Cerebellar cortex (tissue), 1 donor: Measurements from ENCODE around the gene PRDM16.
A peak's percentile ranks its signal among the peaks of the same experiment; 100 is the strongest.

Experiments
- DNase-seq: peaks from one replicate; pipeline ENCODE4 v3.0.0-alpha.2; 2015; ENCODE audit warnings: low spot score

The PRDM16 gene

GRCh38 chr1:3339856-3340255 lies 270.9 kb downstream of the PRDM16 start:
- no peak for DNase-seq

- DNase-seq: no peak
Observed at GRCh38 chr1:3340548-3341235, 271.7 kb downstream of the PRDM16 start.

GRCh38 chr1:3341236-3341994 lies 272.4 kb downstream of the PRDM16 start:
- no peak for DNase-seq

DNA sequence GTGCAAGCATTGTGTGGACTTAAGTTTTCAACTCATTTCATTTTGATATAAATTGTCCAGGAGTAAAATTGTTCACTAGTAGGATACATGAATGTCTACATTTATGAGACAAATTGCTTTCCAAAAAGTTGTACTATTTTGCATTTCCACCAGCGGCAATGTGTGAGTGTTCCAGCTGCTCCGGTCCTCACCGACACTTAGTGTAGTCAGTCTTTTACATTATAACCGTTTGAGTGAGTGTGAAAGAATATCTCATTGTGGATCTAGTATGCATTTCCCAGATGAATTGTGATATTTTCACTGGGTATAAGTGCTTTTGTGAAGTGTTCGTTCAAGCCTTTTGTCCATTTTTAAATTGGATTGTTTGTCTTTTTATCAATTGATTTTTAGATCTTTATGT lies 274.0 kb downstream of the PRDM16 start:
- DNase-seq: no peak

DNA sequence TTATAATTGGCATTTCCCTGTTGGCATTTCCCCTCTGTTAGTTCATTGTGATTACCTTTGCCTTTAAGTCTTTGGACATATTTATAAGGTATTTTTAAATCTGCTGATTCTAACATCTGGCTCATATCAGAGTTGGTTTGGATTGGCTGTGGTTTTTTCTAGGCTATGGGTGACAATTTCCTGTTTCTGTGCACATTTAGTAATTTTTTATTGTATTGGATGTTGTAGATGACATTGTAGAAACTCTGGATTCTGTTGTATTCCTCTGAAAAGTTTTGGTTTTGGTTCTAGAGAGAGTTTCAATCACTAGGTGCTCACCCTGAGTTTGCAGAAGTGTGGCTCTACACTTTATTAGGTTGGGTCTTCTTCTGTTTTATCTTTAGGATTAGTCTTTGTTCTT lies 275.4 kb downstream of the PRDM16 start:
- DNase-seq: no peak

- no peak for DNase-seq
Observed at GRCh38 chr1:3345792-3346191, 276.8 kb downstream of the PRDM16 start.

DNA sequence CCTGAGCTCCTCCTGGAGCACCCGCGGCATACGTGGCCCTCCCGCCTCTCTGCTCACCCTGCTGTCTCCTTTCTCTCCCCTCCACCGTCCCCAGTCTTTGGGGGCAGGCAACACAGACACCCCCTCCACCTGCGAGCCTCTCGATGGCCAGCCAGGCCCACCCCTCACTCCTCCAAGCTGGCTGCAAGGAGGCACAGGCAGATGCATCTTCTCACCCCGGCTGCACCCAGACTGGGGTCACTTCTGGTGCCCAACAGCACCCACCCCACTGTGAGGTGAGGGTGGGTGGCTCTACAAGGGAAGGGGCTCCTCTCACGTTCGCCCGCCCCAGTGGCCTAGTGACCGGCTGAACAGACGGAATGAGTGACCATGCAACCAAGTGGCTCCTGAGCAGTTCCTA lies 277.5 kb downstream of the PRDM16 start:
- no peak for DNase-seq

DNA sequence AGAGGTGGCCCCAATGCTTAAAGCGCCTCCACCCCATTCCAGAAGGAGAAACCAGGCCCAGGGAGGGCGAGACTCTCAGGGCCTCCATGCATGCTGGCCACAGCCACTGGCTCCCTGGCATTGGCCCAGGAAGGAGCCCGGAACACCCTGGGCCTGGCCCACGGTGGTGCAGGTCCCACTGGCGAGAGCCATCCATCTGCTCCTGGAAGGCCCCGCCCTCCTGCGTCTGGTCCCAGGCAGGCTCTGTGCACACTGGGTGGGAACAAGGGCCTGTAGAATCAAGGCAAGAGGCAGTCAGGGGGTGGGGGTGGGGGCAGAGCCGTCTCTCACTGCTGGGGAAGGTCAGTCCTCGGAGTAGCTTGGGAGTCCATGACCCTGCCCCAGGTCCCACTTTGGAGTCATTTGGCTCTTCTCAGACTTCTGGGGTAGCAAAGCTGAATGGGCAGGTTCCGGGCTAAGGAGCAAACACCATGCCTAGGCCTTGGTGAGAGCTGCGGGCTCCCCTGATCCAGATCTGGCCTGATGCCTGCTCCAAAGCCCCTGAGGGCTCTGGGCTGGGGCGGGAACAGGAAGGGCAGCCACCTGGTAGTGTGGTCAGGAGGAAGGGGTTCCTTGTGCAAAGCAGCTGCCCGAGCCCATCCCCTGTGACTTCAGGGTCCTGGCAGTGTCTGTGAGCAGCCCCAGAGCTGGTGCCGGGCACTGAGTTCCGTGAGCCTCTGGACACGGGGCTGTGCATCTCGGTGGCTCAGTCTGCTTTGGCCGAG lies 278.4 kb downstream of the PRDM16 start:
- DNase-seq: no peak

- peak; percentile 22 for DNase-seq
Observed at GRCh38 chr1:3348196-3348865, 279.3 kb downstream of the PRDM16 start.

DNA sequence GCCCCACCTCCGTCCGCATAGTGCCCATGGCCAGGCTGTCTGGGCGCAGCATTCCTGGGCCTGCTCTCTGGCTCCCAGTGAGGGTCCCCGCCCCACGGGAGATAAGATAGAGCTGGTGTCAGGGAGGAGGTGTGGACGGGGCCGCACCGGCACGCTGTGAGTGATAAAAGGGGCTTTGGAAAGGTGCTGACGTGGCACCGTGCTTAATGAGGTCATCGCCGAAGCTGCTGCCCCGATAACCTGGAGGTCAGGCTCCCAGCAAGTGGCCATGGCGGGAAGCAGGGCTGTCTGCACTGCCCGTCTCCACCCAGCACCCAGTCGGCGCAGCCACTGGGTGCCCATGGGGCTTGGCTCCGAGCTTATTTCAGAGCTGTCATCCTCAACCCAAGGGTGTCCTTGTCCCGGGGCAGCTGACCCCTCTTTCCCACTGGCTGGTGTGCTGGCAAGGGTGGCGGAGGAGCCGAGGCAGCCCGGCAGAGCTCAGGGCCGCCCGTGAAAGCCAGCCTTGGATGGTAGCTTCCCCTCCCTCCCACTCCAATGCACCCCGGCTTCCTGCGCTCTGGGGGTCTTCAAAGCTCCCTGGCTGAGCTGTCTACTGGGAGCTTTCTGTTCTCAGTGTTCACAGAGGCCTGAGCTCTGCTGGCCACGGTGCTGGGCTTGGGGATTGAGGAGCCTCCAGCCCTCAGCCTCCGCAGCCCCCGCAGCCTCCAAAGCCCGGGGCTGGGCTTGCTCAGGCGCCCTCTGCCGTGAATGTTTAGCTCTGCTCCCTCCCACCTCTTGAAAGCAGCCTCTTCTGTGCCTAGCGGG lies 280.4 kb downstream of the PRDM16 start:
- no peak for DNase-seq

DNA sequence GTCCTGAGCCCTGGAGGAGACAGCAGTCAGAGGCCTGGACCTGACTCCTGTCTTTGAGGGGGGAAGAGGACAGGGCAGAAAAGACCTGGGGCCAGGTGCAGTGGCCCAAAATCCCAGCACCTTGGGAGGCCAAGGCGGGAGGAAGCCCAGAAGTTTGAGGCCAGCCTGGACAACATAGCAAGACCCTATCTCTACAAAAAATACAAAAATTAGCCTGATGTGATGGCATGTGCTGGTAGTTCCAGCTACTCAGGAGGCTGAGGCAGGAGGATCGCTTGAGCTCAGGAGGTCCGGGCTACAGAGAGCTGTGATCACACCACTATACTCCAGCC lies 280.9 kb downstream of the PRDM16 start:
- no peak for DNase-seq

DNA sequence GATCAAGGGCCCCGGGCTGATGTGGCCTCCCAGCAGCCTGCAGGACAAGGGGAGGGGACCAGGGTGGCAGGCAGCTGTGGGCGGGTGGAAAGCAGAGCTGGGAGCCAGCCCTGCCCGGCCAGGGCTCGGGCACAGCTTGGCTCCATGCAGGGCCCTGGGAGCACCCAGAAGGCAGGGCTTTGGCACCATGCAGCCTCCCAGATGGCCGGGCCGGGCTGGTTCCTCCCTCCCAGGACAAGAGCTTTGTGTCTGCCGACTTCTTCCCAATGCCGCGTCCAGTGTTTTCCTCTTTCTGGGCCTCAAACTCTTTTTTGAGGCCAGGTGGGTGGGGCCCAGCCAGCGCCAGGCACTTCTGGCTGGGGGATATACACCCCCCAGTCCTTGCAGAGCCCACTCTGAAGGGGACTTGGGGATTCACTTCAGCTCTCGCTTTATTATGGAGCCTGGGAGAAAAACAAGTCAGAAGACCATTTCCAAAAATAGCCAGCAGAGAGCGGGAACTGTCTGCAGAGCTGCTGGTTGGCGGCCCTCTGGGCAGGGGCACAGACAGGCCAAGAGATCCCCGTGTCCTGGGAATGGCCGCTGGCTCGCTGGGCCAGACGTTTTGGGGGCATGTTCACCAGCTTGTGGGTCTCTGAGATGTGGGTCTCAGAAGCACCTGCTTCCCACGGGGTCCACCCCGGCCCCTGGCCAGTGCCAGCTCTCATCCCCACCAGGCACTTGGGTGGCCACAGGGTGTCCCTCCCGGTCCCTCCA lies 281.7 kb downstream of the PRDM16 start:
- peak; percentile 28 for DNase-seq

DNA sequence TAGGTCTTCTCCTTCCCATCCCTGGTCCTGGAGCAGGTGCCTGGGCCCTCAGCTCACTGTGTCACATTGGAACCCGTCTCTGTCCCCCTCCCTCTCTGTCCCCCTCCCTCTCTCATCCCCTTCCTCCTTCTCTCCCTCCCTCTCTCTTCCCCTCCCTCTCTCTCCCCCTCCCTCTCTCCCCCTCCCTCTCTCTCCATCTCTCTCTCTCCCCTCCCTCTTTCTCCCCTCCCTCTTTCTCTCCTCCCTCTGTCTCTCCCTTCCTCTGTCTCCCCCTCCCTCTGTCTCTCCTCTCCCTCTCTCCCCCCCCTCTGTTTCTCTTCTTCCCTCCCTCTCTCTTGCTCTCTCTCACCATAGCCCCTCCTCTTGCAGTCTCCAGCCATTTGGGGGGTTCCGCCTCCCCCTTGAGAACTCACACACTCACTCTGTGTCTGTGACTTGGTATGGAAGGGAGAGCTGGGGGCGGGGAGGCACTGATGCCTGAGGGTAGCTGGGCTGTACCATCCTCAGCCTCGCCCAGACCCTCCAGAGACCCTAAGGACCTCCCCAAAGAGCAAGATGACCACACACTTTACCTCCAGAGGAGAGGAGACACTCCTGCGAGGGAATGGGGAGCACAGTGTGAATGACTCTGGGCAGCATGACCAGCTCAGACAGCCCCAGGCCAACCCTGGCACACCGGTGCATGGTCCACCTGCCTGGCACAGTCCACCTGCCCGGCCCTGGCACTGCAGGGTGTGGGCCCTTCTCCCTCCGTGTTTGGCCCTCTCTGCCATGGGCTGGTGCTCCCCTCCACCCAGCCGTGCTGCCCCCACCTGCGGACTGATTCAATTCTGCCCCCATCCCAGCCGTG lies 282.7 kb downstream of the PRDM16 start:
- no peak for DNase-seq

- no peak for DNase-seq
Observed at GRCh38 chr1:3352299-3352951, 283.4 kb downstream of the PRDM16 start.

GRCh38 chr1:3352952-3353331 lies 283.9 kb downstream of the PRDM16 start:
- no peak for DNase-seq

DNA sequence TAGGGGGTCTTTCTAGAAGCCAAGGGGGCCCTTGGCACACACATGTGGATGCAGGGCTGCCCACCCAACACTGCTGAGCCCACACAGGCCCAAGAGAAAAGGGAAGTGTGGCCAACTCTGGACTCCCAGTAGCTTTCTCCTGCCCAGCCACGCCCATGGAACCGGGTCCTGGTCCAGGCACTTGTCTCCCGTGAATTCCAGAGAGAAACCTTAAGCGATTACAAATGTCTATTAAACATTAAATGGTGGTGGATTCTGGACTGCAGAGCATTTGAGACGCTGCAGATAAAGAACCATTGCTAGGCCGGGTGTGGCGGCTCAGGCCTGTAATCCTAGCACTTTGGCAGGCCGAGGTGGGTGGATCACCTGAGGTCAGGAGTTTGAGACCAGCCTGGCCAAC lies 284.9 kb downstream of the PRDM16 start:
- no peak for DNase-seq

- no peak for DNase-seq
Observed at GRCh38 chr1:3355089-3355488, 286.1 kb downstream of the PRDM16 start.

DNA sequence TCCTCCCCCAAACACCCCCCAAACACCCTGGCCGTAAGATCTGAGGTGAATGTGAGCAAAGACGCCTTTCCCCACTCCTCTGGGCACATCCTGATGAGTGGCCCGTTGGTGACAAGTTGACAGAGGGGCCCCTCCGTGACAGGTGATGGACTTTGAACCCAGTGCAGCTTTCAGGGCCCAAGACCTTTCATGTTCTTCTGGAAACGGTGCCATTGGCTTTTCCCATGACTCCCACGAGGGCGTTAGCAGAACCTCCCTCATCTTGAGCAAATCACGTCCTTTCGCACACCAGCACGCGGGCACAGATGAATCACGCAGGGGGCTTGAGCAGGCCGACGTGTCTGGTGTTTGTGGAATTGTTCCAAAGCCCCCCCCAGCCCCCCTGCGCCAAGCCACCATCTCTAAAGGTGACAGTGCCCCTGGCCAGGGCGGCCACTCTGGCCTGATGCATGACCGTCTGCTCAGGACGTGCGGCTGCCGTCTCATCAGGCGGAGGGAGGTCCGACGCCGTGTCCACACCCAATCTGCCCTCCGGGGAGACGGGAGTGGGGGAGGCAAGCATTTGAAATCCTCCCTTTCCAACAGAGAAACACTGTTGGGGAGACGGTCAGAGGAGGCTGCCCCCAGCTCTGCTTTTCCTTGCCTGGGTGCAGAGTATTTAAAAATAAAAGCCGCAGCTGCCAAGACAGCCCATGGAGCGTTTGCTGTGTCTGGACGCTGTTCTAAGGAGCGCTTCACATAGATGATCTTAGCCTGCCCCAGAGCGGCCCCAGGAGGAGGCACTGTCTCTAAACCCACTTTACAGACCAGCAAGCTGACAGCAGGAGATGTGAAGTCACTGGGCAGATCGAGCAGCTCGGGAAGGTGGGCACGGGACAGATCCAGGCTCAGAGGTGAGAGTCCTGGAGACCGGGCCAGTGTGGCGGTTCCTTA lies 287.2 kb downstream of the PRDM16 start:
- DNase-seq: no peak
